Right forelimb (tissue), 1 donor: Measurements from ENCODE around the gene TACR1.
"Not testable (repeated sequence)": the region's sequence is repeated elsewhere in the genome, so short reads cannot be mapped to it uniquely, and the experiment has no call there.

Experiments
- DNase-seq: peaks from one replicate; pipeline ENCODE4 v3.0.0-alpha.2; 2018

TACR1 gene

DNA sequence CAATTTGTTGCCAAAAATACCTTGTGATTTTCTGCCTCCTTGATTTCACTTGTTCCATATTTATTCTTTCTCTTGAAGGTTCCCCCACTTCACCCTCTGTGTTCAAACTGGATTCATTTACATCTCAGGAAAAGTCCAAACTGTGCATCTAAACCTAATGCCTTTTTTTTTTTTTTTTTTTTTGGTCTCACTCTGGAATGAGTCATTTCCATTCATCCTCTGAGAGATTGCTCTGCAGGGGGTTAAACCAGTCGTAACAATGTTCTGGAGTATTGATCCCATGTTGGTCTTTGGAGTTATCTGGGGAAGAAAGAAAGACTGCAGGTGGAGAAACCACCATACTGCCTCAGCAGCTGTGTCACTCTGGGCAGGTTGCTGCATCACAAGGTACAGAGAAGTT is 119.7 kb downstream of the TACR1 start:
- no peak for DNase-seq

DNA sequence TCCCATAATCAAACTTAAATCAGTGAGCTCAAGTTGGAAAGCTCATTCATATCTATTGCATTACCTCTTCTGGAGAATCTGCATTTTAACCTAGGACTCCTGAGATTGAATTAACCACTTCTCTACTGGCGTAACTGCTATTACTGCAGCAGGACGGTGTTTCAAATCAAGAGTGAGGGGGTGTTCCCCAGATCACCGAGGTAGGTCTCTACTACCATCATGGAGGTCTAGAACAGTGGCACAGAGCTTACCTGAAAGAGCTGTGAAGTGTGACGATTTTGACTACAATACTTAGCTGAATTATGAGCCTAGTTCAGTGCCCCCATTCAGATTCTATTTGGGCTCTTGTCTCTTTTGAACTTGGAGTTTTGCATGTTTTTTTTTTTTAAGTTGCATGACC is 121.4 kb downstream of the TACR1 start:
- DNase-seq, result no peak

DNA sequence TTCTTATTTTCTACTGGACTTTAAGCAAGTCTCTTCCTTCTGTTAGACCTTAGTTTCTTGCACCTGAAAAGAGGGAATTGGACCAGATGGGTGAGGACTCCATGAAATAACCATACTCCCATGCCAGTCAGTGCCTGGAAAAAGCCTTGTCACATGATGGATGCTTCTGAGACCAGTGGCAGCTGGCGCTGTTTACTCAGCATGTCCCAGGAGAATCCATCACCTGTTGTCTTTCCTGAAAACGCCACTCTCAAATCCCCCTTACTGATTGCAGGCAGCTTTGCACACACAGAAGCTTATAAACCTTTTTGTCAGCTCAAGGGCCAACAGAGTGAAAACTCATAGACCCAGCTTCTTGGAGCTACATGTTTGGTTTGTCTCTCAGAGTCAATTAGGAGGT is 123.2 kb downstream of the TACR1 start:
- no peak for DNase-seq

DNA sequence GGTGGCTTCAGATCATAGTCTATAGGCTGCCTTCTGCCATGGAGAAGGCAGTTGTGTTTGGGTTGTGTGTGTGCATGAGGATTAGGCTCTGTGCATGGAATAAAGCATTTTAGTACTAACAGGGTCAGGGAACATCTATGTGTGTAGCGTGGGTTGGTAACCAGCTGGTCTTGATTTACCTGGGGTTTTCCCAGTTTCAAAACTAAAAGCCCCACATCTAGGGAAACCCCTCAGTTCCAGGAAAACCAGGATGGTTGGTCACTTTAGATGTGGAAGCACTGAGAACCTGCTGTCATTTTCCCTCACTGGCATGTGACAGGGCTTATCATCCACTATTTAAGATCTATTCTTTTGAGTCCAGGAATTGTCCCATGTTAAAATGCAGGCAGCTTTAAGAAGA is 124.6 kb downstream of the TACR1 start:
- DNase-seq, result no peak

DNA sequence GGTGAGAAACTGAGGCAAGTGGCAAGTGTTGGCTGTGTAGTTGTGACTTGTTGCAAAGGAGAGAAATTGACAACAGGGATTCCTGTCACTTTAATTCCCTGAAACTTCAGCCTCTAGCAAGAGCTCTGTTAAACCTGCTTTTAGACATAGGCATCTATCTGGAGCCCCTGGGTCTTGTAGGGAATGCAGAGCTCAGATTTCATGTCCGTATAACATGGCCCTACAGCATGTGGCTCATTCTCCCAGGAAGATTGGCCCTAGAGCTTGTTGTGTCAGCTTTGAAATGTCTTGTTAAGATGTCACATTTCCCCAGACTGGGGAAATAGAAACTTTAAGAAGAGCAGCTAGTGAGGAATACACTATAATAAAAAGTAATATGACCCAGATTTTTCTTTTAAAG is 125.1 kb downstream of the TACR1 start:
- DNase-seq, result no peak

DNA sequence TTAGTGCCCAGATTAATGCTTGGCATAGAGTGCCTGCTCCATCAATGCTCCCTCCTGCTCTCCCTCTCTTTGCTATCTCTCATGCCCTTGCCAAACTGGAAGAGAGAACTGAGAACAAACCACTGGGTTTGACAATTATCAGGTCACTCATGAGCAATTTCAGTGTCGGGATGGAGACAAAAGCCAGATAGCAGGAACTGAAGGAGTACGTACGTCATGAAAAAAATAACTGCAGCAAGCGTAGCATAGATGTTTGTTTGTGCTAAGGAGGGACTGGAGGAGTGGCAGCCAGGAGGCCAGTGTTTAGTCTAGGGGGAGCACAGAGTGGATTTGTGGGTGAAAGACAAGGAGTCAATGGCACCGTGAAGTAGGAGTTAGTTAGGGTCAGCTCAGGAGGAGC is 127.6 kb downstream of the TACR1 start:
- DNase-seq, result no peak

DNA sequence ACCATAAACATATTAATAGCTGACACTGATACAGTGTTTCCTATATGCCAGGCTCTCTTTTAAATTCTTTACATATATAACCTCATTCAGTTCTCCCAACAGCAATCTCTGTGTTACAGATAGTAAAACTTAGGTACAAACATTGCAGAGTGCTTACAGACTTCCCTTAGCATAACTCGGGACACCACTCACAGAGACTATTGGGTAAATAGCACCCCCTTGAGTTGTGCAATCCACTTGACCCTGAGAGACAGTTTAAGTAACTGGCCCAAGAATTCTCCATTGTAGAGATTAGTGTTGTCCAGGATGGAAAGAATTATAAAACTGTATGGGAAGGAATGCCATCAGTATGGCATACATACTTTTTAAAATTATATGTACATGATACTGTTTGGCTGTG is 130.8 kb downstream of the TACR1 start:
- DNase-seq, result no peak

DNA sequence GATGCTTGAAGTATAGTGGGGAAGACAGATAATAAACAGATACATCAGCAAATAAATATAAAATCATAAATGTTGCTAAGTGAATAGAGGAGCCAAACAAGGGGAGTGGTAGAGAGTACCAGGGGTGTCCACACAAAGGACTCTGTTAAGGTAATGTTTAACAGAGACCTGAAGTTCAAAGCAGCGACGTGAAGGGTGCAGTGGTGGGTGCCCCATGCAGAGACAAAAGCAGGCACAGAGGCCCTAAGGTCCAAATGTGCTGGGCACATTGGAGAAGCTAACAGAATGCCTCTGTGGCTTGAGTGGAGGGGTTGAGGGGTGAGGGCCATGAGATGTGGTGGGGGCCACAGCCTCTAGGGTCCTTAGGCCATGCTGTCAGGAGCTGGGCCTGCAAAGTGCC is 131.8 kb downstream of the TACR1 start:
- no peak for DNase-seq

DNA sequence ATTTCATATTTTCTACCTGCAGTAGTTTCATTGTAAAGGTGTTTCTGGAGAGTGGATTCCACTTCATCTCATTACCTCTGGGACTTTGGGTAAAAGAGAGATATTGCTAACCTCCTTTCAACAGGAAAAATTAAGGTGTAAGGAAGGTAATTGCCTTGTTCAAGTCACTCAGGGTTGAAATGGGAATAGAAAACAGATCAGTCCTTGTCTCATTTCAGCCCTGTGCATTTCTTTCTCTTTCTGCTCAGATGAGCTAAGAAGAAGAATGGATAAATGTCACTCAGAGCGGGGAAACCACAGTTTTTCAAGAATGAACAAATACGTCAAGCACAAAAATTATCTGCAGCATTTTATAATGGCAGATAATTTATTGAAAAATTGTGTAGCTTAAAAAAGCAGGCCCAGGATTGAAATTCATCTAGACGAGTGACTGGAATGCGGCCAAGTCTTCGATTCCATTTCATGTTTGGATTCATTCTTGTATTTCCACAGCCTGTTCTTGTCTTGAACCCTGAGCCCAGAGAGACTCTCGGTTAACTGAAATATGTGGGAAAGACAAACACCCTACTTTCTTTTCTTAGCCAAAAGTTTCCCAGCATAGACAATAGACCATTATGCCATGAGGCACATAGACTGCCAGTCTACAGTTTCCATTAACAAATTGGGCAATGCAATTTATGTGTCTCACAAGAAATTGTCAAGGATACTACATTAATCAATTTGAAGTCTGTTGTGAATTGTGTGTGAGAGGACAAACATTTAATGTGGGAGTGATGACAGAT is 133.0 kb downstream of the TACR1 start:
- no peak for DNase-seq

DNA sequence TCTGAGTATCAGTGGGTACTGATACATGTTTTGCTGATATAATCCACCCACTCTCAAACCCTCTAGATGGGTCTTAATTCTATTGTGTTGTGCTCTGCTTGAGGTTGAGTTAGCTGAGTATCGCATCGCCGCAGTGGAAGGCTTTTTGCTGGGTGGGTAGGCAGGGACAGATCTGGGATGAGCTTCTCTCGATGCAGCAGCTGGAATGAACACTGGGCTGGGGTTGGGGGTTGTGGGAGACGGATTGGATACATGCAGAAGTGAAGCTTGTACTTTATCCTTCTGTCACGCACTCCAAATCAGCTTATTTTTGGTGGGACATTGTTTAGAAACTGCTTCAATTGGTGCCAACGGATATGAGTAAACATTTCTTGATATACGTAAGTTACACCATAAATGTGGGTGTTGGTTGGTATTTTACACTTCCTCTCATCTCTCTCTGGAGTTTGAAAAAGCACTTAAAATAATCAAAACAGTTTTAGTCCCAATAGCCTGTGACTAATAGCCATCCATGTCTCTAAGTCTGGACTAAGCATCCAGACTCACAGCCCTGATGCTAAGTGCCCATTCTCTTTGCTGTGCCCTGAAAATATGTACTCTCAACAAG is 133.8 kb downstream of the TACR1 start:
- no peak for DNase-seq

DNA sequence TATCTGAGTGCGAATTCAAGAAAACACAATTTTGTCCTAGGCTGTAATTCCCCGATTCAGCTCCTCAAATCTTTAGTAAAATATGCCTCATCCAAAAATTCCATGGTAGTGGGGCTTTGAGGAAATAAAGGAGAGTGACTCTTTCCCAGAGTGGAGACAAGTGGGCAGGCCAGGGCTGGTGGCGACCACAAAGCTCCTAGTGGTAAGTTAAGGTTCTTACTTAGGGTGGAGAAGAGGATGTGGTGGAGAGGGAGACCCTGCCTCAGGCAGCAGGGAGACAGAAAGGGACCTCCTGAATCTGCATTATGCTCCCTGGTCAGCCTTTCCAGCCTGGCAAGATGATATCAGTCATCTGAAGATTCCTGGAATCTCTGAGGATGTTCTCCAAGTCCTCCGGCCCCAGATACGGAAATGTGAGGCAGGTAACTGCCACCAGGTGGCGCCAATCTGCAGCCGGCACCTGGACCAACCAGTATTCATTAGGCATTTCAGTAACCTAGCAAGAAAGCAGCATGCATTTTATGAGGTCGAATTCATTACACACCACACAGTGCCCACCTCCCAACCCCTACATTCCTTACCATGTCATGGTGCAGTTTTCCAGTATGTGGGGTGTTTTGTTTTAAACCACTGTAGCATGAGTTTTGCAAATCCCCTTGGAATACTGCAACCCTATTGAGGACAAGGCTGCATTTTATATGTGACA is 134.5 kb downstream of the TACR1 start:
- peak; percentile 57 for DNase-seq

DNA sequence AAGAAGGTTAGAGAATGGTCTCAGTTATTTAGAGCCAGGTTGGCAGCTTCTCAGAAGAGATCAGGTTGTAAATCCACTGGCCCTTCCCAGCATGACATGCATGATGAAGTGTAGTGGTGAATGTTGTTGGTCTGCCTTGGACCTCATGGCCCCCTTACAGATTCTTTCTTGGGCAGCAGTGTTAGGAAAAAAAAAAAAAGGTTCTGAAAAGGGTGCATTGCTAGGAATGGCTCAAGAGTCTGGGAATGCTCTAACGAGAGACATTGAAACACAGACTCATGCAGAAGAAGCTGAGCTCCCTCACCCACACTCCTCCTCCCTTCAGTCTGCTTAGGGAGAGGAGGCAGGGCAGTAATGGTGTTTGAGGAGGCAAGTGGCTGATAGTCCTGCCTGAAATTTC is 135.4 kb downstream of the TACR1 start:
- DNase-seq, result no peak

DNA sequence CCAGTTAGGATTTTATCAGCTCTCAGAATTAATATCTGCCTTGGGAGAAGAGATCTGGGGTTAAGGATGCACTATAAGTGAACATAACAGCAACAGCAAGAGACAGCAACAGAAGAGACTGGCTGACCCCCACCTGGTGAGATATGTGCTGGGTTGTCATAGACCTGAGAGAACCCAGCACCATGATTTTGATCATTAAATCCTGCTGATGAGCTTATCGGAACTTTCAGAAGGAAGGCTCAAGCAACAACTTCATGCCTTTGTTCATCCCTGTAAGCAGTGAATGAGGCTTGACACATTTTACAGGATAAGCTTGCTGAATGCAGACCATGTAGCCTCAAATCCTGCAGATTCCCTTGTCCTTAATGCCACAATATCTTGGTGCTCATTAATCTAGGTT is 140.9 kb downstream of the TACR1 start:
- no peak for DNase-seq

DNA sequence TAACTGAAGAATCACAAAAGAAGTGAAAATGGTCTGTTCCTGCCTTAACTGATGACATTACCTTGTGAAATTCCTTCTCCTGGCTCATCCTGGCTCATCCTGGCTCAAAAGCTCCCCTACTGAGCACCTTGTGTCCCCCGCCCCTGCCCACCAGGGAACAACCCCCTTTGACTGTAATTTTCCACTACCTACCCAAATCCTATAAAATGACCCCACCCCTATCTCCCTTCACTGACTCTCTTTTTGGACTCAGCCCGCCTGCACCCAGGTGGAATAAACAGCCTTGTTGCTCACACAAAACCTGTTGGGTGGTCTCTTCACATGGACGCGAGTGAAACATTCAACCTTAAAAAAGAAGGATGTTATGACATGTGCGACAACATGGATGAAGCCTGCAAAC is 142.2 kb downstream of the TACR1 start:
- not testable (repeated sequence) for DNase-seq

DNA sequence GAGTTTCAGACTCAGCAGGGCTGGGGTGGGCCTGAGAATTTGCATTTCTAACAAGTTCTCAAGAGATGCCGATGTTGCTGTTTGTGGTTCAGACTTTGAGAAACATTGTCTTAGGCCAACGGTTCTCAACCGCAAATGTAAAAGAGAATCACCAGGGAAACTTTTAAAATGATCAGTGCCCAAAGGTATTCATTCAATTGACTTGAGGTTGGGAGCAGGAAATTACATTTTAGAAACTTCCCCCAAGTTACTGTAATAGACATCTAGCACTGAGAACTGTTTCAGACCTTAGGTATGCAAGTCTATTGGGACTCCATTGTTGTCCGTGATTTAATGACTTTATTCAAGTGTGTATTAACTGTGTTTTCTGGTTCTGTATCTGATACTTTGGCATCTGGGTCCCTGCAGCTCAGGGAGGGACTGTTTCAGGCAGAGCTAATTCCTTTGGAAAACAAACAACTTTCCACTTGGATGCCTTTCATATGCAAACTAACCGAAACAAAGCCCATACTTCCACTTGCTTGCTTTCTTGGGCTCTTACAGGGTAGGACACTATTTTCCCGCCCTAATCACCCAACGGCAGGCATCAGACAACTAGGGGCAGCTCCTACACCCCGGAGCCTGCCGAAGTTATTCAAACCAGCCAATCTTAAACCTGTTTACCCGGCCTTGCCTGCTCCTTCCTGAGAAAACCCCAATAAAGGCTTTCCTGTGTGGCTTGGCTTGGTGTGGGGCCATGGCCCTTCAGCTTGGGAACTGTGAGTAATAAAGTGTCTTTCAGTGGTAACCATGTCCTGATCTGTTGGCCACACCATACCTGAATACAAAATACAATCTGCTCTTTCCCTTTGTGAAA is 143.3 kb downstream of the TACR1 start:
- DNase-seq, result no peak

DNA sequence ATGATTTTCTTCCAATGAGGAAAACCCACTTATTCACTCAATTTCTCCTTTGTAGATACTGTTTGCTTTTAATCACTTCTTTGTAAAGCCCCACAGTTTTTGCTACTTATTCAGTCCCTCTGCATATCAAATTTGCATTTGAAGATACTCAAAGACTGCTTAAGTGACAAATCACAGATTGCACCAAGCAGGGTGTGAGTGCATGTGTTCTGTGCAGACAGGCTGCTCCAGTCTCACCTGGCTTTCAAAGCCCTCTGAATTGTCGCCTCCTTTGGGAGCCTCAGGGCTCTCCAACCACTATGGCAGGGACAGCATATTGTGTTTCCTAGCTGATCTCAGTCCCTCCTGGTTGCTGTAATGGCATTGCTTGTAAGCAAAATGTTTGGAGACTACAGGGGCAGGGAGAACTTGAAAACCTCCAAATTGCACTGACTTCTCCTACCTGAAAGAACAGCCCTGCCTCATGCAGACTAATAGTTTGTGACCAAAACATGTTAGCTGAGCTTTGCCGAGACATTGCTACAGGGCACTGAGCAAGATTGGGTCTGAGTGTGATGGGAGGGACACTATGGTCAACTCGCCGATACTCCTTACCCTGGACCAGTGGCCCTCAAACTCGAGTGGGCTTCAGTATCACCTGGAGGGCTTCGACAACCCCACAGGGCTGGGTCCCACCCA is 144.0 kb downstream of the TACR1 start:
- DNase-seq, result no peak

DNA sequence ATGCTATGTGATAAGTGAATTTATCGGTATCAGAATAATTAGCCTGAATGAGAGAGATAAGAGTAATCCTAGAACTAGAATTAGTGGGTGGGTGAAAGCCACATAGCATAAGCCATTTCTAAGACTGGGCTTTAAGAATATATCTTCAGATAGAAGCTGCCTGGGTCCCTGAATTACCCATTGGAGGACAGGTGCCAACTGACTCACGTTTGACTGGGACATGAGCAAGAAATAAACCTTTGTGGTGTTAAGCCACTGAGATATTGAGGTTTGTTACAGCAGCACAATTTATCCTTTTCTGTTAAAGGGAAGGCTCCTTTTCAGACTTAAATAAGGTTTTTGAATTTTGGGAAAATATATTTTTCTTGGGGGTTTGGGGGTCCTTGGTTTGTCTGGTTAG is 145.0 kb downstream of the TACR1 start:
- no peak for DNase-seq

DNA sequence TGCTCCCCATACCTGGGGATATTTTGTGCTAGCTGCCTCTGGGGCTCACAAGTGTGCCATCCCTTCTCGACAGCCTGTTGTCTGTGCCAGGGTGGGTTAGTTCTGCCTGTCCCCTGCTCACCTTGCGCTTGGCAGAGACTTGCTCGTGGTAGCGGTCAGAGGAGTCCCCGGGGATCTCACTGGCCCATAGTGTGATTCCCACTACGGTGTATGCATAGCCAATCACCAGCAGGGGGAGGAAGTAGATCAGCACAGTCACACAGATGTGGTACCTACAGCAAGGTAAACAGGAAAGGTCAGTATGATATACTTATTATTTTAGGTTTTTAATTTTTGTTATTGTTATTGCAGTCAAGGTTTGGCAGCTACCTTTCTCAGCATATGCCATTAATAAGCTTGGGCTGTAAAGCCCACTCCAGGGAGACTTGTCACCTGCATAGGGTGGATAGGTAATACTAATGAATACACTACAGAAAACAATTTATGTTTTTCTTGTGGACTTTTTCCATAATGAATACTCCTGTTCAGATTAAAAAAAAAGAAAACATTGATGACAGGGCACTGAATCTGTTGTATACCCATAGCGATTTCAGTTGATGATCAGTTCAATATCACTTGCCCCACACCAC is 145.7 kb downstream of the TACR1 start:
- no peak for DNase-seq

DNA sequence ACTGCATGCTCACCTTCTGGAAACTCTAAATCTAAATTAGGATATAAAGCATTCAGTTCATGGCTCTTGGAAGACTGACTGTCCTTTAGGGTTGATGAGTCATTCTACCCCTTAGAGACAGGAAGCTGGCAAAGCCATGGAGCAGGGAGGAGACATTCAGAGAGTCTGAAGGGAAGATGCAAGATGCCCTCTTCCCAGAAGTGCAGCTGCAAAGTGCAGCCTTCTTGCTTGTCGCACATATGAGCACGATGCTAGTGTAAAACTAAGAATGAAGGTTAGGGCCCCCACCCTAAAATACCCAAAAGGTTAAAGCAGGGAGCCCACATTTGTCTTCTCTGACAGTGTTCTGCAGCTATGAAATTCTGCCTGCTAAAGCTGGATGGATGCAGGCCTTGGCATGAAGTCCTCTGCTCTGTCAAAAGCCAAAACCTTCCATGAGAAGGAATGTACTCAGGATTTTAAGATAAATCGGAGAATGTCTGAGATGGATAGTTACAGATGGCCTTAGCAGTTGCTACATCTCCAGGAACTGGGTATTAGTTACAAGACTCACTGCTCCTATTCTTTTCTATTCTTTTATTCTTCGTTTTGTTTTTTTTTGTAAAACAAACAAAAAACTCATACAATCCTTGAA is 151.2 kb downstream of the TACR1 start:
- DNase-seq, result no peak

DNA sequence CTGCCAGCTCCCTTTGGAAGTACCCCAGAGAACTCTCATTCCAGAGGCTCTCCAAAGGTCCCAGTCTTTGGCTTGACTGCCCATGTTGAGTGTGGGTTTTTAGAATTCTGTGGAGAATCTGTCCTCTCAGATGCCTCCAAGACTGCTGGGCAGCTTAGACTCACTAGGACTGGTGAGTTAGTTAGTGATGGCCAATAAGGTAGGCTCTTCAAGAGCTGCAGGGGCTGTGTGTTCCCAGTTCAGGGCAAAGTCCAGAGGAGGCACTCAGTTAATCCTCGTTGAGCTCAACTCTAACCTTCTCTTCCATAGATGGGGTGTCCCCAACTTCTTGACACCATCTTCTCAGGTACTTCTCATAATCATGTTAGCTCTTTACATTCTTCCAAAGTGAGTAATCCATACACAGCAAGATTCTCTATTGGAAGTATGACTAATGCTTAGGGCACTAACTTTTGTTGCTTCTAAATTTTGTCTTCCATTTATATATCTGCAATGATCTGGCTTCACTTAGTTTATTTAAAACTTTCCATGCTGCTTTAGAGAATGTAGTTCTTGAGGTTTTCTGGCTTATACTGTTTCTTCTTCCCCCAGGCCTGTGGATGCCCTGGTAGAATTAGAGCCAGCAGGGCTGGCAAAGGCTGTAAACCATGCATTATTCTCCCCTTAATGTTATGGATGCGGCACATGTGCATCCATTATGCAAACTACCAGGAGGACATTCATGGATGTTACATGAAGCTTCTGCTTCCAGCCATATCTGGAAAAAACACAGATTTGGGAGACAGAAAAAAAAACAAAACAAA is 151.9 kb downstream of the TACR1 start:
- no peak for DNase-seq

DNA sequence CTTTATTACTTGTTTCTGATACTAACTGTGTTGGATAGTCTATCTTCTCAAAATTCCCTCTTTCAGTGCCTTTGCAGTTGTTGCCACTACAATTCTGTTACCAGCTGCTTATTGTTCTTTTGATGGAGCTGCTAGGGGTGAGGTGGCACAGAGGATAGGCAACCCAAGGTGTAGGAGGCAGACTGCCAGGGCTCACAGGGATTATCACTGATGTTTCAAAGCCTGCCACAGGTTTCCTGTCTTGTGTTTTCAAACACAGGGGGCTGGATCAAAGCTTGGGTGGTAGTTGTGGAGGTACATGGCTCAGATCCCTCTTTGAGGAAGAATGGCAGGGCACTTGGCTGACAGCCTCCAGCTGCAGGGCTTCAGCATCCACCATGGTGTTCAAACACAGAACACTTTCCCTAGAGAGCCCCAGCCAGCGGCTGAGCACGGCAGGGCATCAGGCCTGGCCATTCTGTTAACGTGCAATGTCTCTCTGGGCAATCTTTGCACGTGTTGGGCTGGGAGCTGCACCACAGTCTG is 153.7 kb downstream of the TACR1 start:
- DNase-seq, result no peak
